ENCODE results near the gene TRPC4. TPM values are rescaled to one million over a fixed set of nuclear protein-coding genes. Genes with fewer than 3 reads are reported as not detected.

Gene TRPC4
- total RNA-seq, 1 experiment from 2014 or later = 19.0 TPM

DNA sequence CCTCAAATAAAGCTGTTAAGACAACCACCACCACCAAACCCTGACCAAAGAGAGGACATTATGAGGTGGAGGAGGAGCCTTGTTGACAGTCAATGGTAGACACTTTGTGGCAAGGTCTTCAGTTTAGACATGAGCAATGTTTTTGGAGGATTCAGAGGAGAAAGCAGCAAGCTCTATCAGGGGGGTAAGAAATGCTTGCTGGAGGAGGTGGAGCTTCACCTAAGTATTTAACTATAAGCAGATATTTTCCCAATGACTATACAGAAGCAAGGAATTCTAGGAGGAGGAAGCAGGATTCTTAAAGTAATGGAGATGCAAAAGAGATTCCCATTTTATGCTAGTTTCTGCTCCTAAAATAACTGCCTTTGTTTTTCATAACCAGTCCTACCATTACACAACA, 74.2 kb downstream of the TRPC4 start:
- Histone ChIP-seq H4K8ac (replicated peaks; ENCODE audit: insufficient read length, low read depth, low read length) (no peak overlapping the region), H3K79me2 (ENCODE audit: insufficient read depth, low read length) (no peaks in the 10 kb centered on the region), H2BK5ac (ENCODE audit: insufficient read length, low read length) (no peak overlapping the region), H3K9me3 (ENCODE audit: control insufficient read depth, low read depth, low read length) (no peaks in the 10 kb centered on the region), H3K14ac (ENCODE audit: insufficient read depth, low read length) (no peak overlapping the region), H2AK5ac (ENCODE audit: insufficient read length, low read length) (no peak overlapping the region), H3K4me1 (ENCODE audit: insufficient read depth, low read length) (peaks cover 6% of the 10 kb centered on the region; the same call in 1 of the 2 replicates), H4K20me1 (ENCODE audit: control insufficient read depth, insufficient read depth, insufficient read length) (no peaks in the 10 kb centered on the region), H2BK15ac (ENCODE audit: low read depth, low read length) (no peak overlapping the region), H4K5ac (ENCODE audit: insufficient read length, low read depth, low read length) (no peak overlapping the region), H3K23me2 (ENCODE audit: insufficient read length, low read depth, low read length, poor library complexity, severe bottlenecking) (no peaks in the 10 kb centered on the region), H3K27ac (ENCODE audit: insufficient read length, low read depth, low read length) (no peak overlapping the region), H3K23ac (ENCODE audit: insufficient read length, low read depth, low read length) (no peak overlapping the region), H3K56ac (ENCODE audit: insufficient read length, low read depth, low read length) (no peak overlapping the region), H4K91ac (ENCODE audit: insufficient read length, low read depth, low read length) (no peak overlapping the region), H3K4ac (ENCODE audit: low read depth, low read length) (no peak overlapping the region), H3K4me2 (ENCODE audit: insufficient read depth, insufficient read length, low read length) (no peak overlapping the region), H3K18ac (ENCODE audit: insufficient read length, low read depth, low read length) (no peak overlapping the region), H2BK20ac (ENCODE audit: low read depth, low read length, poor library complexity, severe bottlenecking) (no peak overlapping the region), H2BK12ac (ENCODE audit: insufficient read length, low read depth, low read length) (no peak overlapping the region), H2AFZ (ENCODE audit: low read length) (no peak overlapping the region), H2BK120ac (ENCODE audit: low read depth, low read length, poor library complexity, severe bottlenecking) (no peak overlapping the region), H3K27me3 (ENCODE audit: insufficient read depth, low read length) (no peaks in the 10 kb centered on the region), H3K79me1 (ENCODE audit: insufficient read depth, low read depth, low read length, poor library complexity, severe bottlenecking) (no peaks in the 10 kb centered on the region), H3T11ph (ENCODE audit: low read length) (no peak overlapping the region), H3K9ac (ENCODE audit: extremely low read depth, insufficient read length, low read length) (no peak overlapping the region)
- H3K27me3 Mint-ChIP-seq (ENCODE audit: low read depth) = no peaks in the 10 kb centered on the region
- no peak for DNase-seq
- H3K36me3 Mint-ChIP-seq (ENCODE audit: insufficient read depth in 1 of 3, low read depth in 3 of 3) = no peaks in the 10 kb centered on the region
- no peaks in the 10 kb centered on the region for H3K9me3 Mint-ChIP-seq
- H3K4me3 Mint-ChIP-seq = no peak overlapping the region
- H3K4me1 Mint-ChIP-seq = peaks cover 8 to 15% of the 10 kb centered on the region in 2 experiments
- TF ChIP-seq CTCF (conservative IDR thresholded peaks at IDR 0.05) = no peak
- H3K27ac Mint-ChIP-seq = no peak overlapping the region

Measured in H9 (cell line).